Activated CD4-positive, alpha-beta memory T cell treated with anti-CD3 and anti-CD28 coated beads for 36 hours (primary cell): Measurements from ENCODE around the gene WNT2. TPM values are rescaled to one million over a fixed set of nuclear protein-coding genes. Genes with fewer than 3 reads are reported as not detected.

ENCODE experiments used
- CTCF ChIA-PET: fragments of 350-600 bp; sonication (Branson Sonifier 250); formaldehyde crosslinking; loops from one replicate; lab custom pipeline; 2021; ENCODE audit warnings: antibody characterized with exemption, inconsistent platforms; lab: Charles Lee
- POLR2A ChIA-PET: fragments of 350-600 bp; sonication (Branson Sonifier 250); formaldehyde crosslinking; loops from one replicate; lab custom pipeline; 2021; ENCODE audit warnings: antibody characterized with exemption; lab: Charles Lee
- DNase-seq: peaks from one replicate; pipeline ENCODE4 v3.0.0-alpha.2; 2020
- H3K27ac Mint-ChIP-seq: one replicate; pipeline ENCODE4 v1.8.0; 2021; ENCODE audit warnings: mixed read lengths
- H3K27me3 Mint-ChIP-seq: one replicate; pipeline ENCODE4 v1.8.0; 2021; ENCODE audit warnings: mixed read lengths
- H3K36me3 Mint-ChIP-seq: one replicate; pipeline ENCODE4 v1.8.0; 2021; ENCODE audit warnings: mixed read lengths
- H3K4me1 Mint-ChIP-seq: one replicate; pipeline ENCODE4 v1.8.0; 2021; ENCODE audit warnings: low read depth, mixed read lengths
- H3K4me3 Mint-ChIP-seq: one replicate; pipeline ENCODE4 v1.8.0; 2021; ENCODE audit warnings: mild to moderate bottlenecking, mixed read lengths
- H3K9me3 Mint-ChIP-seq: one replicate; pipeline ENCODE4 v1.8.0; 2021; ENCODE audit warnings: mixed read lengths
- intact Hi-C: fragments of 100-400 bp; cut with micrococcal nuclease; formaldehyde crosslinking; loops from one replicate; pipeline ENCODE4 v1.15.1; 2023
- total RNA-seq, 2 experiments: library from RNA; stranded (reverse); gene quantifications; one replicate each; pipeline ENCODE4 v1.2.3, GENCODE V29; 2021

The WNT2 gene
- not detected for total RNA-seq

DNA sequence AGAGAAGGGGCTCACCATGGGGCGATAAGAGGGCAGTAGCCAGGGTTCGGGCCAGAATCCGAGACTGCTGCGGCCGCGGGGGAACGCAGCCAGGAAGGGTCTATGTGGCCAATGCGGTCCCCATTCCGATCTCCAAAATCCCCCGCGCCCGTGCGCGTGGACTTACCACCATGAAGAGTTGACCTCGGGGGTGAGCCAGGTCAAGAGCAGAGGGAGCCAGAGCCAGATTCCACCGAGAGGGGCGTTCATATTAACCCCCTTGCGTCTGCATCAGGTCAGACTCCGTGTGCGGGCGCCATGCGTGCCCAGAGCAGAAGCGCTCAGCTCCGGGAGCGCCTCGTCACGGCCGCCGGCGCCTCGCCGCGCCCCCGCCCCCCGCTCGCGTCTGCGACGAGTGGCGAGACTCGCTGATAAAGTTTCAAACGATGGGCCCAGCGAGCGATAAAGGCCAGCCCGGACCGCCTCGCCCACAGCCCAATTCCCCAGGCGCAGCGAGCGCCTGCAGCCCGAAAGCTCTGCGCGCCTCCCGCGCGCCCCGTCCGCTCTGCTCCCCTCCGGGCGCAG is at the start of gene WNT2:
Gene WNT2 (minus strand): TSS at position 318 of the 564 bp plus-strand sequence. CDS start 69 bp downstream, at position 249.
- no peak for DNase-seq
- CTCF ChIA-PET = no interaction called here
- peaks cover 47% of the 10 kb centered on the region for H3K27me3 Mint-ChIP-seq
- H3K4me3 Mint-ChIP-seq = no peak within 1 kb of the TSS
- H3K9me3 Mint-ChIP-seq = no peaks in the 10 kb centered on the region
- no peaks in the 10 kb centered on the region for H3K36me3 Mint-ChIP-seq
- peaks cover 1% of the 10 kb centered on the region for H3K4me1 Mint-ChIP-seq
- POLR2A ChIA-PET = no interaction called here
- intact Hi-C loops = no loop called here
- H3K27ac Mint-ChIP-seq = no peak within 1 kb of the TSS

DNA sequence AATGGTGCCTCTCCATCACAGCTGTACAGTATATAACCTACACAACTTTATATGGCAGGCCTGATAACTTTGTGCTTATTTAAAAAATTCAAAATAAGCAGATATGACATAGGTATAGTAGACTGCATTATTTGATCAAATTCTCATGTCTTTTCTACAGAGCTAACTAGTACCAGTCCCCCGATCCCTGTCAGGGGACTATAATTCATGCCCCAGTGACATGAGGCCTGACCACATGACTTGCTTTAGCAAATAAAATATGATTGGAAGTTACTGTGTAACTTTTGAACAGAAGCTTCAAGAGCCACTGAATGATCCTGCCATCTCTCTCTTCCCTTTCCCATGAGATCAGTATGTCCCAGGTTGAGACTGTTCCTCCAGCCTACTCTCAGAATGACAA is 49.2 kb upstream of the WNT2 start:
- Mint-ChIP-seq H3K27me3 (peaks cover 1% of the 10 kb centered on the region), H3K36me3 (no peaks in the 10 kb centered on the region), H3K4me1 (no peaks in the 10 kb centered on the region), H3K9me3 (no peaks in the 10 kb centered on the region), H3K27ac (no peak overlapping the region), H3K4me3 (no peak overlapping the region)
- no peak for DNase-seq
- intact Hi-C loops = no loop called here
- ChIA-PET POLR2A (no interaction called here), CTCF (no interaction called here)

DNA sequence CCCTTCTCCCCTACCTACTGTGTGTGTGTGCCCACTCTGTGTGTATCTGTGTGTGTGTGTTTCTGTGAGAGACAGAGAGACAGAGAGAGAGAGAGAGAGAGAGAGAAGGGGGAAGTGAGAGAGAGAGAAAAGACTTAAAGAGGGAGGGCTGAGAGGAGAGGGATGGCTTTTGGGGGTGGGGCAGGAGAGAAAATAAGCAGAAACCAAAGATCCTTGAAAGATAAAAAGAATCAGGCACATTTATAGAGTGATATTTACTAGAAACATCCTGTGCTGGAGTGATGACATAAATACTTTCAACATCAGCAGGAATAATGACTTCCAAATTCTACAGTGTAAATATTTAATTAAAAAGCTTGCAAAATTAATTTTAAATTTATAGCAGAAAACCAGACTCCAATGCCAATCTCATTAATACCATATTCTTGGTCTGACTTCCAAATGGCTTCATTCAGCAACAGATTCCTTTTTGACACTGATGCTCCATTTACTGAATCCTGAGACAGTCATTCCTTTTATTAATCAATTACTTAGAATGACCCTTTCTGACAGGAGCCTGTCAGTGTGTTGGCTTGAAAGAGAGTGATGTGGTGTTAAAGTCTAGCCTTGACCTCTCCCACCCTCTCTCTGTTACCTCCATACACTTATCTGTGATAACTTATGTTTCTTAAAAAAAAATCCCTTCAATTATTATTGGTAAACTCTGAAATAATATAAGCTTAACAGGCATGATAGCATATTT is 41.7 kb upstream of the WNT2 start:
- H3K27ac Mint-ChIP-seq = no peak overlapping the region
- H3K36me3 Mint-ChIP-seq = no peaks in the 10 kb centered on the region
- CTCF ChIA-PET = no interaction called here
- no peaks in the 10 kb centered on the region for H3K27me3 Mint-ChIP-seq
- POLR2A ChIA-PET = no interaction called here
- H3K4me3 Mint-ChIP-seq = no peak overlapping the region
- no peaks in the 10 kb centered on the region for H3K9me3 Mint-ChIP-seq
- DNase-seq = no peak
- no peaks in the 10 kb centered on the region for H3K4me1 Mint-ChIP-seq
- intact Hi-C loops = no loop called here

DNA sequence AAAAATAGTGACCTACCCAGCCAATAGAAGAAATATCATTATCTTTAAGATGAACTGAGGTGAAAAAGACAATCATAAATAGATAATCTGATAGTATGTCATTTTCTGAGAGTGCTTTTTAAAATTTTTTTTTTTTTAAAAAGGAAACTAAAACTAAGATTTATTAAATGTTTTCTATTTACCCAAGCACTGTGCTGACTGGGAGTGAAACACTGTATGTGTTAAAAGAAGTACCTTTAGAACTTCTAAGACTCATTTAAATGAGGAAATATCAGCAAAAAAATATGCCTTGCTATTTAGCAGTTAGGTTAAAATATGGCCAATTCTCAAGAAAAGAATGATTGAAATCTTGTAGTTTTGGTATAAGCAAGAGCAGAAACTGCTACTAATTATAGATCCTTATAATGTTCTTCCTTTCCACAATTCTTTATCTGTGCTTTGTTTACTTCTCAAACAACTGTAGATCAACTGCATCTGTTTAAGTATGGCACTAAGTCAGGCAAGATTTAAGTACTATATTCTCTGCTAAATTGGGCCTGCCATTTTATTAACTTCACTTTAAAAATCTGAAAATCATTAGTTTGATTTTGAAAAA is 39.5 kb upstream of the WNT2 start:
- no peaks in the 10 kb centered on the region for H3K4me1 Mint-ChIP-seq
- POLR2A ChIA-PET = no interaction called here
- CTCF ChIA-PET = no interaction called here
- no peaks in the 10 kb centered on the region for H3K27me3 Mint-ChIP-seq
- intact Hi-C loops = no loop called here
- DNase-seq = no peak
- H3K9me3 Mint-ChIP-seq = no peaks in the 10 kb centered on the region
- no peaks in the 10 kb centered on the region for H3K36me3 Mint-ChIP-seq
- H3K27ac Mint-ChIP-seq = no peak overlapping the region
- H3K4me3 Mint-ChIP-seq = no peak overlapping the region

DNA sequence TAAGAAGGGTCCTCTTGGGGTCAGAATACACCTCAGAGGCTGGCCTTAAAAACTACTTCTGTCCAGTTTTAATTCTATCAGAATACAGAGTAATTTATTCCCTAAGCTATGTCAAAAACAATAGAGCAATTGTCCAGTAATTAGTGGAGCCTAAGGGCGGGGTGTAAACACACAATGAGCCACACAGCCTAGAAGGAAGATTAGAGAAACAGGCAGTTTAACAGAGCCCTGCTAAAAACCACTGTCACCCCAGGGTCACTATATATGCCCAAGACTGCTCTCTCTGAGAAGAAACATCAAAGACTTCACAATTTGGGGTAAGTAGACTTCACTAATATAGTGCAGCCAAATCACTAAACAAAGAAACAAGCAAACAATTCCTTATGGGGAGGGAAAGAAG is 27.2 kb upstream of the WNT2 start:
- ChIA-PET POLR2A (no interaction called here), CTCF (no interaction called here)
- Mint-ChIP-seq H3K36me3 (no peaks in the 10 kb centered on the region), H3K9me3 (no peaks in the 10 kb centered on the region), H3K27me3 (no peaks in the 10 kb centered on the region), H3K4me3 (no peak overlapping the region), H3K4me1 (no peaks in the 10 kb centered on the region), H3K27ac (no peak overlapping the region)
- intact Hi-C loops = no loop called here
- DNase-seq = no peak

DNA sequence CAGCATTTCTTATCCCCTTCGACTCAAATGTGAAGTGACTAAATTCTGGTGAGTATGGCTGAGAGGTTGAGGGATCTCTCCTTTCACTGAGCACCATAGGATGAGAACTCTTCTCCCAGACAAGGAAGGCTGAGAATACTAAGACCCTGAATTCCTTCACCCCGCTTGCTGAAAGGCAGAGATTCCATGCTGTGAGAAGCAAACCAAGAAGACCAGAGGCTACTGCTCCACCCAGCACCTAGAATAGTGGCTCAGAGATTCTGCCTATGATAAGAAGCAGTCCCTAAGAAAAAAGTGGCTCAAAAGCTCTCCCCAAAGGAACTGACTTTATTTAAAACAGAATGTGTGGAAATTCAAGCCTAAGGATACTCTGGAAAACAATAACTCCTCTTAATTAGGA is 26.7 kb upstream of the WNT2 start:
- DNase-seq = no peak
- H3K27me3 Mint-ChIP-seq = no peaks in the 10 kb centered on the region
- H3K4me1 Mint-ChIP-seq = no peaks in the 10 kb centered on the region
- no peaks in the 10 kb centered on the region for H3K9me3 Mint-ChIP-seq
- no peak overlapping the region for H3K4me3 Mint-ChIP-seq
- no peak overlapping the region for H3K27ac Mint-ChIP-seq
- intact Hi-C loops = no loop called here
- no peaks in the 10 kb centered on the region for H3K36me3 Mint-ChIP-seq
- ChIA-PET POLR2A (no interaction called here), CTCF (no interaction called here)

DNA sequence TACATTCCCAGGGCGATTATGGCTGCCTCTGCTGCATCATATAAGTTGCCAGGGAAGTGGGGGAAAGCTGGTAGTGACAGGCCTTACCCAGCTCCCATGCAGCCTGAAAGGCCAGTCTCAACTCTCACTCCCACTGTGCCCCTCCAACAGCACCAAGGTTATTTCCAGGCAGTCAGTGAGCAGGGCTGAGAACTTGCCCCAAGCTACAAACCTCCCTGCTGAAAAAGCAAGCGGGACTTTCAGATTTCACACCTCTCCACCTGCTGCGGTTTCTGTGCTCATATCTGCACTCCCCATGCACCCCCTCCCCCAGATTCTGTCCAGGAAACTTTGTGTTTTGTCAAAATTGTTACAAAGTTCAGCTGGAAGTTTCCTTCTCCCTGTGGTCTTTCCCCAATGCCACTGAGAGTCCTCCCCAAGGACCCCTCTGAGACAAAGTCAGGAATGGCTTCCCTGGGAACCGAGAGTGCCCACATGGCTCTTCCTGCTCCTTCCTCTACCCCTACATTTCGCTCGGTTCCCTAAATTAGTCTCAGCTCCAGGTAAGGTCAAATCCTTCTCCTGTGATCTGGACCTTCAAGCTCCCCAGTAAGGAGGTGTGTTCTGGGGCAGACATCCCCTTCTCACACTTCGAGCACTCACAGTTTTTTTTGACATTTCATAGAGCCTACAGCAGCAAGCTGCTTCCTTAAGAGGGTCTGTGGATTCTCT is 25.3 kb upstream of the WNT2 start:
- Mint-ChIP-seq H3K36me3 (no peaks in the 10 kb centered on the region), H3K4me1 (no peaks in the 10 kb centered on the region), H3K27me3 (no peaks in the 10 kb centered on the region), H3K27ac (no peak overlapping the region), H3K4me3 (no peak overlapping the region), H3K9me3 (no peaks in the 10 kb centered on the region)
- CTCF ChIA-PET = no interaction called here
- intact Hi-C loops = no loop called here
- POLR2A ChIA-PET = no interaction called here
- no peak for DNase-seq

DNA sequence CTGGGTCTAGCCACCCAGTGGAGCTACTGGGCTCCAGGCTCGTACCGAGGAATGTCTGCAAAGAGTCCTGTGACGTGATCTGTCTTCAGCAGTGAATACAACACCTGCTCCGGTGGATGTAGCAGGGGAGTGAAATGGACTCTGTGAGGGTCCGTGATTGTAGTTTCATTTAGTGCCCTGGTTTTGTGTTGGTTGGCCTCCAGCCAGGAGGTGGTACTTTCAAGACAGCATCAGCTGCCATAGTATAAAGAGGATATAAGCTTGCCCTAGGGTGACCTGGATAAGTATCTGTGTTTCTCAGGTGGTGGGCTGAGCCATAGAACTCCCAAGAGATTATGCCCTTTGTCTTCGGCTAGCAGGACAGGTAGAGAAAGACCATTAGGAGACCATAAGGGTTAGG is 24.6 kb upstream of the WNT2 start:
- Mint-ChIP-seq H3K36me3 (no peaks in the 10 kb centered on the region), H3K4me1 (no peaks in the 10 kb centered on the region), H3K27ac (no peak overlapping the region), H3K9me3 (no peaks in the 10 kb centered on the region), H3K27me3 (no peaks in the 10 kb centered on the region), H3K4me3 (no peak overlapping the region)
- CTCF ChIA-PET = no interaction called here
- POLR2A ChIA-PET = no interaction called here
- DNase-seq = no peak
- intact Hi-C loops = no loop called here

DNA sequence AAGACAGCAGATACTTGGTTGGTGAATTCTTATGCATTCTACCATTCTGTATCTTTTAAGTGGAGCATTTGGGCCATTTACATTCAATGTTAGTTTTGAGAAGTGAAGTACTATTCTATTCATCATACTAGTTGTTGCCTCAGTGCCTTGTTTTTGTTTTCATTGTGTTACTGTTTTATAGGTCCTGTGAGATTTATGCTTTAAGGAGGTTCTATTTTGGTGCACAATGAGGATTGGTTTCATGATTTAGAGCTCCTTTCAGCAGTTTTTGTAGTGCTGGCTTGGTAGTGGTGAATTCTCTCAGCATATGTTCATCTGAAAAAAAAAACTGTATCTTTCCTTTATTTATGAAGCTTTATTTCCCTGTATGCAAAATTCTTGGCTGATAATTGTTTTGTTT is 23.3 kb upstream of the WNT2 start:
- POLR2A ChIA-PET = no interaction called here
- no peaks in the 10 kb centered on the region for H3K4me1 Mint-ChIP-seq
- no peaks in the 10 kb centered on the region for H3K36me3 Mint-ChIP-seq
- H3K27ac Mint-ChIP-seq = no peak overlapping the region
- CTCF ChIA-PET = no interaction called here
- DNase-seq = no peak
- intact Hi-C loops = no loop called here
- no peaks in the 10 kb centered on the region for H3K27me3 Mint-ChIP-seq
- H3K9me3 Mint-ChIP-seq = no peaks in the 10 kb centered on the region
- no peak overlapping the region for H3K4me3 Mint-ChIP-seq

DNA sequence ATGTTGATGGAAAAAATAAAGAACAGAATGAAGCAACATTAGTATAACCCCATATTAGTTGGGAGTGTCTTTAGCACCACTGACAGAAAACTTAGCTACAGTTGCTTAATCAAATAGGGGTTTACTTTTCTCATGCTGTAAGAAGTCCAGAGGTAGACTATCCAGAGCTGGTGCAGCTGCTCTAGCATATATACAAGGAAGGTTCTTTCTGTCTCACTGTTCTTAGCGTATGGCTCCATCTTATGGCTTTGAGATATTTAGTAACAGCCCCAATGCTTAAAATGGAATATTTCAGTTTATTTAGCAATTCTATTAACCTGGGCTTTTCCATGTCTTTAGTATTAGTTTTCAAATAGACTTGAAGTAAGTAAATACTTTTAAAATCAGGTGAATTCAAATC is 15.2 kb upstream of the WNT2 start:
- CTCF ChIA-PET = no interaction called here
- POLR2A ChIA-PET = no interaction called here
- H3K4me1 Mint-ChIP-seq = no peaks in the 10 kb centered on the region

DNA sequence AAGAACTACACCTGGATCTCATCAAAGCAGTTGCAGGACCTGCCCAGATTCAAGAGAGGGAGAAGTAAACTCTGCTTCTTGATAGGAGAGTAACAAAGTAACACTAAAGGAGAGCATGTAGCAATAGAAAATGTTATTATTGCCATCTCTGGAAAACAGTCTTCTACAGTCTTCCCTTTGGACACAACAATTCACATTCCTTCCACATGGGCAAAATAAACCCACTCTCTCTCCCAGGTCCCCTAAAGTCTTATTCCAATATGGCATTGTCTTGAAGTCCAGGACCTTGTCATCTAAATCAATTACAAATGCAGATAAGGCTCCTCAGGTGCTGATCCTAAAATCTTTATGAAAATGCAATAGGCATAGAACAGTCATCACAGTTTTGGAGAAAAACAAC is 10.3 kb upstream of the WNT2 start:
- Mint-ChIP-seq H3K9me3 (peaks cover 2% of the 10 kb centered on the region), H3K4me3 (no peak overlapping the region), H3K27me3 (peaks cover 1% of the 10 kb centered on the region), H3K4me1 (no peaks in the 10 kb centered on the region), H3K27ac (no peak overlapping the region), H3K36me3 (no peaks in the 10 kb centered on the region)
- POLR2A ChIA-PET = no interaction called here
- intact Hi-C loops = no loop called here
- no peak for DNase-seq
- CTCF ChIA-PET = no interaction called here

More for the DNA sequence above, 15.2 kb upstream of the WNT2 start:
- Mint-ChIP-seq H3K36me3 (no peaks in the 10 kb centered on the region), H3K4me3 (no peak overlapping the region), H3K27me3 (no peaks in the 10 kb centered on the region), H3K27ac (no peak overlapping the region), H3K9me3 (no peaks in the 10 kb centered on the region)
- intact Hi-C loops = no loop called here
- DNase-seq = no peak

DNA sequence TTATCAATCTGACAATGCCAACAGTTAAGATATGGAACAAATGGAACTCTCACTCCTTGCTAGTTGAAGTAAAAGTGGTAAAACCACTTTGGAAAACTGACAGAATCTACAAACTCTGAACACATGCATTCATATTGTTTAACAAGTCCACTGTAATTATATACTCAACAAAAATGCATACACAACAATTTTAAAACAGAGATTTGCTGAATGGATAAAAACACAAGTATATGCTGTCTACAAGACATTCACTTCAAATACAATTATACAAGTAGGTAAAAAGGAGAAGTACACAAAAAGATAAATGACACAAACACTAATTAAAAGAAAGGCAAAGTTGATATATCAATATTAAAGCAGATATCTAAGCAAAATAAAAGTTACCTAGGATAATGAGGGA is 9.2 kb upstream of the WNT2 start:
- H3K4me1 Mint-ChIP-seq = no peaks in the 10 kb centered on the region
- POLR2A ChIA-PET = no interaction called here
- H3K36me3 Mint-ChIP-seq = no peaks in the 10 kb centered on the region
- H3K4me3 Mint-ChIP-seq = no peak overlapping the region
- H3K27ac Mint-ChIP-seq = no peak overlapping the region
- no peak for DNase-seq
- CTCF ChIA-PET = no interaction called here
- intact Hi-C loops = no loop called here
- H3K27me3 Mint-ChIP-seq = peaks cover 3% of the 10 kb centered on the region
- peaks cover 2% of the 10 kb centered on the region for H3K9me3 Mint-ChIP-seq
